ENCODE results near the gene DDC.
"Not testable (repeated sequence)": the region's sequence is repeated elsewhere in the genome, so short reads cannot be mapped to it uniquely, and the experiment has no call there.

DDC gene

GRCh38 chr7:50555594-50556140 lies 9.5 kb downstream of the DDC start:
- DNase-seq (ENCODE audit: low read depth in 2 of 2) = no peak

GRCh38 chr7:50554431-50555322 lies 10.5 kb downstream of the DDC start:
- no peak for DNase-seq (ENCODE audit: low read depth in 2 of 2)

GRCh38 chr7:50553973-50554372 lies 11.2 kb downstream of the DDC start:
- DNase-seq (ENCODE audit: low read depth in 2 of 2) = no peak

- no peak for DNase-seq (ENCODE audit: low read depth in 2 of 2)
These were observed 12.3 kb downstream of the DDC start for GRCh38 chr7:50552921-50553320.

GRCh38 chr7:50552139-50552538 lies 13.1 kb downstream of the DDC start:
- DNase-seq (ENCODE audit: low read depth in 2 of 2) = no peak

GRCh38 chr7:50545613-50546012 lies 19.6 kb downstream of the DDC start:
- not testable (repeated sequence) for DNase-seq (ENCODE audit: low read depth in 2 of 2)

- no peak for DNase-seq (ENCODE audit: low read depth in 2 of 2)
These were observed 20.2 kb downstream of the DDC start for GRCh38 chr7:50544992-50545391.

GRCh38 chr7:50543776-50544442 lies 21.3 kb downstream of the DDC start:
- DNase-seq (ENCODE audit: low read depth in 2 of 2) = no peak

GRCh38 chr7:50542132-50542531 lies 23.1 kb downstream of the DDC start:
- DNase-seq (ENCODE audit: low read depth in 2 of 2) = no peak

- no peak for DNase-seq (ENCODE audit: low read depth in 2 of 2)
These were observed 24.2 kb downstream of the DDC start for GRCh38 chr7:50540785-50541579.

- DNase-seq (ENCODE audit: low read depth in 2 of 2) = no peak
These were observed 25.5 kb downstream of the DDC start for GRCh38 chr7:50539725-50540124.

- no peak for DNase-seq (ENCODE audit: low read depth in 2 of 2)
These were observed 26.7 kb downstream of the DDC start for GRCh38 chr7:50538478-50538877.

GRCh38 chr7:50537417-50537816 lies 27.8 kb downstream of the DDC start:
- no peak for DNase-seq (ENCODE audit: low read depth in 2 of 2)

GRCh38 chr7:50535291-50535711 lies 29.9 kb downstream of the DDC start:
- not testable (repeated sequence) for DNase-seq (ENCODE audit: low read depth in 2 of 2)

GRCh38 chr7:50534690-50535290 lies 30.4 kb downstream of the DDC start:
- no peak for DNase-seq (ENCODE audit: low read depth in 2 of 2)

- no peak for DNase-seq (ENCODE audit: low read depth in 2 of 2)
These were observed 31.3 kb downstream of the DDC start for GRCh38 chr7:50533866-50534265.

GRCh38 chr7:50531928-50532327 lies 33.3 kb downstream of the DDC start:
- DNase-seq (ENCODE audit: low read depth in 2 of 2) = no peak

GRCh38 chr7:50531401-50531911 lies 33.7 kb downstream of the DDC start:
- no peak for DNase-seq (ENCODE audit: low read depth in 2 of 2)

- DNase-seq (ENCODE audit: low read depth in 2 of 2) = no peak
These were observed 34.4 kb downstream of the DDC start for GRCh38 chr7:50530766-50531165.

GRCh38 chr7:50529093-50529862 lies 35.9 kb downstream of the DDC start:
- DNase-seq (ENCODE audit: low read depth in 2 of 2) = no peak
